NCI-H226 (cell line): ENCODE measurements around the gene MRPL1.

Experiments
- DNase-seq: peaks from one replicate; pipeline ENCODE4 v3.0.0-alpha.2; 2015

The MRPL1 gene

DNA sequence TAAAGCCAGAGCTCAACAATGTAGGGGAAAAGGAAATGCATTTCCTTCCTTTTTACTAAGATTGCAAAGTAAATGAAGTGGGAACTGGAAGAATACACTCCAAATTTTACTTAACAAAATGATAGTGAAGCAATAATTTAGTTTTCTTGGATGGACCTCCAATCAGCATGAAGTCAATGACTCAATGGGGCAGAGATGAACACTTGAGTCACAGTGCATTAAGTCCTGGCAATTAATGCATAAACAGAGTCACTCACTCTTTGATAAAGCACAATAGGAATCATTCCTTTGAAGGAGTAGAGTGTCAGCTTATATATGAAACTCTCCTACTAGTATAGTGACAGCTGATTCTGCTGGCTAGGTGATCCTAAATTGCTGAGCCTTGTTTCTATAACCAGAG is 127.8 kb downstream of the MRPL1 start:
- DNase-seq: no peak

DNA sequence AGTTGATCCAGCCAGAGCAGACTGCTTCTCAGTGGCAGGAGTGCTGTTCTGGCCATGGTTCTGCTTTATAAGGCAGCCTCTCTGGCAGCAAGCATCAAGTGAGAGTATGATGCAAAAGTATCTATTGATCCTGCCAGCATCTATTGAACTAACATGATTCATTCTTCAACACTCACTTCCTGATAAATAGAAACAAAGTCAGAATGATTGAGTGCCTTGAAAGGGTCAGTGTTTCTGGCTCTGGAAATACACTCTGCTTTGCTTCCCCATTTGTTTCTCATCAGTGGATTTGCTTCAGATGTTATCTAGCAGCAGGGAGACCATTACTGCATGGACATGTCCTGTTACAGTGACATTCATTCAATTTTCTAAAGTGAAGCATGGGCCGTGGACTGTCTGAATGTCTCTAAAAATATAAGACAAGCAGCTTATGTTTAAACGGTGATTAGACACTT is 128.3 kb downstream of the MRPL1 start:
- no peak for DNase-seq

DNA sequence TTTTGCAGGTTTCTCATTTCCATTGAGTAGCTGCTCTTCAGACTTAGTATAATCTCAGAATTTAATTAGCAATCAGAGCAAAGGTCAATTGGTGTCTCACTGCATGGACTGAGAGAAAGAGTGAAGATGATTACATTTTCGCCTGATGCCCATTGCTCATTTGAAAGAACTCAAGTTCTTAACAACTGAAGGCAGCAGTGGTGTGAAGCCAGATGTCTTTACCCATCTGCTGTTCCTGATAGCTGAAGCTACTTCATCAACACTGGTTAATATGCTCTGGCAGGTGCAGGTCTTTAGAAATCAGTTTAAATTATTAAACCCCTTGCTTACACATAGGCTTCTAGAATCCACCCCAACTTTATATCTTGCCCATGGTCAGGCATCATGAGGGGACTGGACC is 130.0 kb downstream of the MRPL1 start:
- no peak for DNase-seq

DNA sequence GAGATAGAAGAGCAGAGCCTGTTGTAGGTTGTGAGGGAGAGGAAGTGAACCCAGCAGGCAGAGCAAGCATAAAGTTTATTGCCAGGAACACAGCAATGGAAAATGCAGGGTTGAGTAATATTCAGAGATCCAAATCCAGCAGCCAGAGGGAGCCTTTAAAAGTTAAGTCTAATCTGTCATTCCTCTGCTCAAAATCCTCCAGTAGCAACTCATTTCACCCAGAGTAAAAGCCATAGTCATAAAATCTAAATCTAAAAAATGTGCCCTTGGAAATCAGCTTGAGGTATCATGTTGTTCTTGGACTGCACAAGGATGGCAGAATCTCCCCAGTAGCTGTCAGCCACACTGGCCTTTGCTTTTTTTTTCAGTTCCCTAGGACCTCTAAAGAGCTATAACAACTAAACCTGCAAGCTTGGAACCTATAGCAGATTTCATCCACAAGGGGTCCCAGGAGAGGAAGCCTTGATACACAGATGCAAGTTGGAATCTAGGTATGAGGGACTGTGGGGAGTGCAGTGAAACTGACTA is 131.6 kb downstream of the MRPL1 start:
- DNase-seq: peak; percentile 50

DNA sequence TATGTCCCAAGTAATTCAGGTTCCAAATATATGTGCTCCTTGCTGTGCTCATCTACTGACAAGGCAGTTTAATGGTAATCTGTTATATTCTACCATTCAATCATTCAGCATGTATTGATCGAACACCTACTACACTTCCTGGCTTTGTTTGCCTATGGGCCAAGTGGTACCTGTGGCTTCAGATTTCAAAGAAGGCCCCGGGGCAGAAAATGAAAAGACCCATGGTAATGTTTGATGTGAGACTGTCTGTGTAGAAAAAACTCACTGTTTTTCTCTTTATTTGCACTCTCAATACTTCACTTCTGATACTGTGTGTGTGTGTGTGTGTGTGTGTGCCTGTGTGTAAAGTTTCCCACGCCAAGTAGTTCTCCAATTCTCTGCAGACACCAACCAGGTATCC is 133.4 kb downstream of the MRPL1 start:
- DNase-seq: no peak

DNA sequence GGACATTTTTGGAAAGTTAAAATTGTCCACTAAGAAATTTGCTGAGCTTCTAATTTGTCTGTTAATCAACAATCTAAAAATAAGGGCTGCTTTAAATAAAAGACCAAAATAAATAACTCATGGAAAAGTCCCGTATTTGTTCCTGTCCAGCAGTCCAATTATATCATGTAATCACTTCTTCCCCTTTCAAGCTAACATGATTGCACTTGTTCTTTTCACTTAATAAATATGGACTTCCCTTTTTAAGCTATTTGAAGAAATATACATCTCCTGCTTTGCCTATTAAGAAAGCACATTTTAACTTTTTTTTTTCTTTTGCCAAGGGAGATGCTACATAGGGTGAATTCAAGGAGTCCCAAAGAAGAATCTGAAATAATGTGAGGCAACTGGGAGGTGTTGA is 138.9 kb downstream of the MRPL1 start:
- no peak for DNase-seq

DNA sequence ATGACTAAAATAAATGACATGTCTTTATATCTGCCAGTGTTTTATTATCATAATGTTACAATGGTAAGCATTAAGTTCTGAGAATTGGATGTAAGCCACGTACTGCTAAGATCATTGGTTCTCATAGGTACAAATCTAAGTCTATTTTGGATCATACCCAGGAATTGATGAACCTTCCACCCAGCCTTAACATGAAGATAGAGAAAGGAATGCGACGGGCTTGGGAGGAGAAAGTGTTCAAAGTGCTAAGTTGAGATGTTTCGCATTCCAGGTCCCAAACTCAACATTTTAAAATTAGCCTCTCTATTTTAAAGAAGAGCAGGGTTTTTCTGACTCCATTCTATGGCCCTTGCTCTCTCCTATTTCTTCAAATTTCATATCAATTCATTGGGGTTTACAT is 139.6 kb downstream of the MRPL1 start:
- peak; percentile 40 for DNase-seq
